ENCODE results near the gene CASQ2.

Gene CASQ2

GRCh38 chr1:115717541-115717940 is 51.0 kb downstream of the CASQ2 start:
- no peak overlapping the region for H3K27ac ChIP-seq
- peak; percentile 41 for DNase-seq
- TF ChIP-seq CTCF (IDR thresholded peaks at IDR 0.05; ENCODE audit: low read depth, low read length, missing control alignments), result peak; percentile 75
- no peaks in the 10 kb centered on the region for H3K36me3 ChIP-seq (replicated peaks)
- in situ Hi-C loops (cut with HindIII; ENCODE audit: low pct_ligation_motif_present, low sequenced_read_pairs), result no loop called here
- H3K27me3 ChIP-seq (replicated peaks), result no peaks in the 10 kb centered on the region
- H3K4me3 ChIP-seq (ENCODE audit: low read depth, low read length), result no peak overlapping the region

- Histone ChIP-seq H3K27me3 (replicated peaks) (peaks cover 2% of the 10 kb centered on the region), H3K36me3 (replicated peaks) (no peaks in the 10 kb centered on the region), H3K27ac (no peak overlapping the region), H3K4me3 (ENCODE audit: low read depth, low read length) (no peak overlapping the region)
- DNase-seq, result no peak
- in situ Hi-C loops (cut with HindIII; ENCODE audit: low pct_ligation_motif_present, low sequenced_read_pairs), result no loop called here
- no peak for TF ChIP-seq CTCF (IDR thresholded peaks at IDR 0.05; ENCODE audit: low read depth, low read length, missing control alignments)
These were observed 53.9 kb downstream of the CASQ2 start for GRCh38 chr1:115714572-115715141.

- no peak for TF ChIP-seq CTCF (IDR thresholded peaks at IDR 0.05; ENCODE audit: low read depth, low read length, missing control alignments)
- Histone ChIP-seq H3K4me3 (ENCODE audit: low read depth, low read length) (no peak overlapping the region), H3K27me3 (replicated peaks) (peaks cover 2% of the 10 kb centered on the region), H3K27ac (no peak overlapping the region), H3K36me3 (replicated peaks) (no peaks in the 10 kb centered on the region)
- no peak for DNase-seq
- in situ Hi-C loops (cut with HindIII; ENCODE audit: low pct_ligation_motif_present, low sequenced_read_pairs), result no loop called here
These were observed 54.6 kb downstream of the CASQ2 start for GRCh38 chr1:115713906-115714305.

DNA sequence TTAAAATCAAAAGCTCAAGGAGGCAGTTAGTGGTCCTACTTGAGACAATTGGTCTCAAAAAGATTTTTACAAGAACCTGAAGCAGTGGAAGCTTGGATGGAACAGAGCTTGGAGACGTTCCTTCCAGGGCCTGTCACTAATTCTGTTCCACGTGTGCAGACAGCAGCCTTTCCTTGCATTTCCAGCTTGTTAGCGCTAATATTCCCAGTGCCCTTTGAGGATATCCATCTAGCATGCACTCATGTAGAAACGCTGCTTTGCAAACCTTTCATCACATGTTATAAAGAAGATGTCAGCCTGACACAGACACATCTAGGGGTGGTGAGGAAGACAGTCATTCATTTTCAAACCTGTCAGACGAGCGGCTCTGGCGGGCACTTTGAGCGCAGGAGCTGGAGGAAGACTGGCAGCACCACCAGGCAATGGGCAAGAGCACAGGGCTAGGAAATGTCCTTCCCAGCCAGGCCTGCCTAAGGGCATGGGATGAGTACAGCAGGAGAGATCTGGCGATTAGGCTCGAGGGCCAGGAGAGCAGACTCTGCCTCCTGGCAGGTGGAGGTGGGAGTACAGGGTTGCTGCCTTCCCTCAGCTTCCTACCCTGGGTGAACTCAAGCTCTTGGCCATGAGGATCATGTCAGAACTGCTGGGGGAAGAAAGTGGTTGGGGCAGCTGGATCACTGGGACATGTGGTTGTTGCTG is 55.5 kb downstream of the CASQ2 start:
- TF ChIP-seq CTCF (IDR thresholded peaks at IDR 0.05; ENCODE audit: low read depth, low read length, missing control alignments), result no peak
- no peak for DNase-seq
- no peak overlapping the region for H3K4me3 ChIP-seq (ENCODE audit: low read depth, low read length)
- H3K27ac ChIP-seq, result no peak overlapping the region
- peaks cover 2% of the 10 kb centered on the region for H3K27me3 ChIP-seq (replicated peaks)
- in situ Hi-C loops (cut with HindIII; ENCODE audit: low pct_ligation_motif_present, low sequenced_read_pairs), result no loop called here
- no peaks in the 10 kb centered on the region for H3K36me3 ChIP-seq (replicated peaks)

- H3K36me3 ChIP-seq (replicated peaks), result no peaks in the 10 kb centered on the region
- TF ChIP-seq CTCF (IDR thresholded peaks at IDR 0.05; ENCODE audit: low read depth, low read length, missing control alignments), result no peak
- peaks cover 2% of the 10 kb centered on the region for H3K27me3 ChIP-seq (replicated peaks)
- no peak overlapping the region for H3K27ac ChIP-seq
- in situ Hi-C loops (cut with HindIII; ENCODE audit: low pct_ligation_motif_present, low sequenced_read_pairs), result no loop called here
- DNase-seq, result no peak
- no peak overlapping the region for H3K4me3 ChIP-seq (ENCODE audit: low read depth, low read length)
These were observed 57.5 kb downstream of the CASQ2 start for GRCh38 chr1:115710859-115711624.
